Left renal cortex interstitium (tissue), 4 donors: ENCODE results near the gene FLOT2. TPM values are rescaled to one million over a fixed set of nuclear protein-coding genes. Genes with fewer than 3 reads are reported as not detected.
"Not testable (repeated sequence)": the region's sequence is repeated elsewhere in the genome, so short reads cannot be mapped to it uniquely, and the experiment has no call there.

Experiments
- DNase-seq, 4 donors: peaks; one replicate each; pipeline ENCODE4 v3.0.0-alpha.2; 2013; ENCODE audit warnings: low read depth in 4 of 4, low spot score in 2 of 4, missing footprints in 1 of 4
- polyA plus RNA-seq, 4 donors: library from polyadenylated mRNA; unstranded; fragments of 120-200 nt; gene quantifications; one replicate each; pipeline ENCODE4 v1.2.1, GENCODE V29; 2013; ENCODE audit not compliant: insufficient read length in 4 of 4

The FLOT2 gene
- polyA plus RNA-seq, 4 donors = 84.9 to 107 (median 96.9) TPM

DNA sequence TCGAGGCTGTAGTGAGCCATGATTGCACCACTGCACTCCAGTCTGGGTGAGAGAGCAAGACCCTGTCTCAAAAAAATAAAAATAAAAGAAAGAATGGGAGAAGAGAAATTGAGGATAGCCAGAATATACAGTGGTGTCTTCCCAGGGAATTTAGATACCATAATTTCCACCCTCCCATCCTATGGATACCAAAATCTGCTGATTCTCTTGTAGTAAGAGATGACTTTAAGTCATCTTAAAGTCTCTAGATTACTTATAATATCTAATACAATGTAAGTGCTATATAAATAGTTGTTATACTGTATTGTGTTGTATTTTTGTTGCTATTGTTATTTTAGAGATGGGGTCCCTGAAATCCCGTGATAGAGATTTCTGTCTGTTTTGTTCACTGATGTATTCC lies 44.2 kb downstream of the FLOT2 start:
- DNase-seq = no peak

DNA sequence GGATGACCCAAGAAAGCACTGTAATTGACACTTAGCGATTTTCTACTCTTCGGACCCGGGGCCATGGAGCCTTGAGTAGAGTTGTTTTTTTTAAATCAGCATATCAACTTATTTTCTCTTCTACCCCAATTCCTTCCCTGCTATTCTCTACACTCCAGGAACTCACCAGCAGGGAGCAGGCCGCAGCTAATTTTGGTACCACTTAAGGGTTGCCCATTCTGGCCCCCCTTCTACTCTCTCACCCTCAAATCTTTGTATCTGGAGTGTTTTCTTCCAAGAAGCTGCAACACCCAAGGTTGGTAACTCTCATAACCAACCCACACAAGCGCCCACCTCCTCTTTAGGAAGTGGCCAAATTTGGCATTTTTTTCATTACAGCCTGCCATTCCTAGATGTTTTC lies 48.3 kb downstream of the FLOT2 start:
- no peak for DNase-seq

DNA sequence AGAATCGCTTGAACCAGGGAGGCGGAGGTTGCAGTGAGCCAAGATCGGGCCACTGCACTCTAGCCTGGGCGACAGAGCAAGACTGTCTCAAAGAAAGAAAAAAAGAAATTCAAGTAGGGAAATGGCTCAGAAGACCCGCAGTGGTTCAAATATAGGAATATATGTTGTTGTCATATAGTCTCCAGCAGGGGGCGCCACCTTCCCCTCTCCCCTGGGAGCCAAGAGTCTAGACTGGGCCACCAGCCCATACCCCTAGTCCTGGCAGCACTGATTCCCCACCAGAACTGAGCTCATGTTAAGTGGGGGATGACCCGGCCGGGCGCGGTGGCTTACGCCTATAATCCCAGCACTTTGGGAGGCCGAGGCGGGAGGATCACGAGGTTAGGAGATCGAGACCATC lies 48.9 kb downstream of the FLOT2 start:
- not testable (repeated sequence) for DNase-seq

DNA sequence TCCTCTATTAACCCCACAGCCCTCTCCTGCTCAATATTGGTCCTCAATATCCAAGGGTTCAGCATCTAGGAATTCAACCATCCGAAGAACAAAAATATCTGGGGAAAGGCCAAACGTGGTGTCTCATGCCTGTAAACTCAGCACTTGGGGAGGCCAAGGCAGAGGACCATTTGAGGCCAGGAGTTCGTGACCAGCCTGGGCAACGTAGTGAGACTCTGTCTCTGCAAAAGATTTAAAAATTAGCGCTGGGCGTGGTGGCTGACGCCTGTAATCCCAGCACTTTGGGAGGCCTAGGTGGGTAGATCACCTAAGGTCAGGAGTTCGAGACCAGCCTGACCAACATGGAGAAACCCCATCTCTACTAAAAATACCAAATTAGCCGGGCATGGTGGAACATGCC lies 50.8 kb downstream of the FLOT2 start:
- not testable (repeated sequence) for DNase-seq

DNA sequence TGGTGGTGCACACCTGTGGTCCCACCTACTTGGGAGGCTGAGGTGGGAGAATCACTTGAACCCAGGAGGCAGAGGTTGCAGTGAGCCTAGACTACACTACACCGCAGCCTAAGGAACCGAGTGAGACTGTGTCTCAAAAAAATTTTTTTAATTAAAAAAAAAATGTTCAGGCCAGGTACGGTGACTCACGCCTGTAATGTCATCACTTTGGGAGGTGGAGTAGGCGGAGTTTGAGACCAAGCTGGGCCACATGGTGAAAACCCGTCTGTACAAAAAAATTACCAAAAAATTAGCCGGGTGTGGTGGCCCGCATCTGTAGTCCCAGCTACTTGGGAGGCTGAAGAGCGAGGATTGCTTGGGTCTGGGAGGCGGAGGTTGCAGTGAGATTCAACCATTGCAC lies 51.3 kb downstream of the FLOT2 start:
- no peak for DNase-seq

DNA sequence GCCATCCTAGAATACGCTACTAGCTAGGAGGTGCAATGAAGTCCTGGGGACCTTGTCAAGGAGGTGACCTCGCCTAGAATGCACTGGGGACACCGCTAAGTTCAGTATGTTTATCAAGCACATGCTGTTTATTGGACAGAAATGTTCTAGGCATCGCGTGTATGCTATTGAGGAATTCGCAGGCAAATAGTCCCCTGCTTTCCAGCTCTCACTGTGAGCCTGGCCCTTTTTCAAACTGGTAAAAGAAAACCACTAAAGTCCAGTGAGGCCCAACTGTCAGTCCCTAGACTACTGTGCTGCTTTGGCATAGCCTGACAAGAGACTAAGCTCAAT lies 53.8 kb downstream of the FLOT2 start:
- DNase-seq = no peak

GRCh38 chr17:28842282-28843012 lies 55.1 kb downstream of the FLOT2 start, which contains the start of gene FAM222B:
TSS of gene FAM222B (minus strand) at chr17:28842790. CDS start at chr17:28766667, 76,123 bp downstream.
- DNase-seq = peak; percentile 59 to 81 (median 72)

GRCh38 chr17:28841901-28842281 lies 55.6 kb downstream of the FLOT2 start:
- DNase-seq = no peak

- DNase-seq = no peak
Observed at GRCh38 chr17:28839221-28839620, 58.3 kb downstream of the FLOT2 start.

DNA sequence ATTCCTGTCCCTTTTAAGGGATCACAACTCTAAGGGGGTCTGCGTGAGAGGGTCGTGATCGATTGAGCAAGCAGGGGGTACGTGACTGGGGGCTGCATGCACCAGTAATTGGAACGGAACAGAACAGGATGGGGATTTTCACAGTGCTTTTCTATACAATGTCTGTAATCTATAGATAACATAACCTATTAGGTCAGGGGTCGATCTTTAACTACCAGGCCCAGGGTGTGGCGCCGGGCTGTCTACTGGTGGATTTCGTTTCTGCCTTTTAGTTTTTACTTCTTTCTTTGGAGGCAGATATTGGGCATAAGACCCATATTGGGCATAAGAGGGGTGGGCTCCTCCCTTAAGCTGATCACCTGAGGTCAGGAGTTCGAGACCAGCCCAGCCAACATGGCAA lies 61.0 kb downstream of the FLOT2 start:
- not testable (repeated sequence) for DNase-seq

DNA sequence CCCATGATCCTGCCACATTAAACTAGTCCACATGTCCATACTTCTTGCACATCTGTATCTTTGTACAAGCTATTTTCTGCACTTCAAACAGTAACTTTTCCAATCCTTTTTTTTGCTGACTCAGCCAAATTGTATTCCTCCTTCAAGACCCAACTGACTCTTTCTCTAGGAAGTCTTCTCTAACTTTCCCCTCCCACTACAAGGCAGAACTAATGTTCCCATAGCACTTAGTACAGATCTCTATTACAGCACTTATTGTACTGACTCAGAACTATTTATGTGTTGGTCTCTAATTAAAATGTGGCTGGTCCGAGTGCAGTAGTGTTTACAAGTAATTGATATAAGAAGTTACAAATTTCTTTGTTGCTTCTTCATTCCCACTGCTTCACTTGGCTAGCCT lies 63.1 kb downstream of the FLOT2 start:
- DNase-seq = no peak

Other genes starting within 250 kb of the FLOT2 start
- gene SDF2, start 235.8 kb downstream of the FLOT2 start, polyA plus RNA-seq = 10 to 100 TPM; 72.7 to 88.1 (median 82.7) TPM
- 10 to 100 TPM; 63.1 to 83.7 (median 74.1) TPM for gene SUPT6H, start 235.5 kb downstream of the FLOT2 start, polyA plus RNA-seq
- gene PROCA1, start 185.8 kb downstream of the FLOT2 start, polyA plus RNA-seq = 10 to 100 TPM in 1 of 4 donors, 1 to 10 TPM in 3; 4.3 to 12.9 (median 7.9) TPM
- gene RAB34, start 179.9 kb downstream of the FLOT2 start, polyA plus RNA-seq = 100 to 1,000 TPM; 169 to 203 (median 186) TPM
- gene RPL23A, start 177.7 kb downstream of the FLOT2 start, polyA plus RNA-seq = 1,000 to 10,000 TPM in 2 of 4 donors, 100 to 1,000 TPM in 2; 742 to 1,048 (median 924) TPM
- 10 to 100 TPM; 14.3 to 20.1 (median 17.9) TPM for gene TLCD1, start 171.5 kb downstream of the FLOT2 start, polyA plus RNA-seq
- gene NEK8, start 168.9 kb downstream of the FLOT2 start, polyA plus RNA-seq = 10 to 100 TPM in 2 of 4 donors, 1 to 10 TPM in 2; 6.2 to 13.8 (median 10.2) TPM
- gene TRAF4, start 153.7 kb downstream of the FLOT2 start, polyA plus RNA-seq = 100 to 1,000 TPM; 101 to 176 (median 126) TPM
- 10 to 100 TPM; 20.1 to 26.2 (median 20.8) TPM for gene FAM222B, start 54.9 kb downstream of the FLOT2 start, polyA plus RNA-seq
- 10 to 100 TPM; 60.2 to 76.2 (median 69.0) TPM for gene ERAL1, start 42.7 kb downstream of the FLOT2 start, polyA plus RNA-seq
- gene DHRS13, start 5.3 kb upstream of the FLOT2 start, polyA plus RNA-seq = 10 to 100 TPM; 13.2 to 18.0 (median 15.2) TPM
- 10 to 100 TPM; 41.2 to 66.9 (median 50.8) TPM for gene PHF12, start 53.8 kb upstream of the FLOT2 start, polyA plus RNA-seq
- 1 to 10 TPM in 1 of 4 donors, under 1 TPM in 2, not detected in 1; 0.10 to 1.1 (median 0.70) TPM for gene SEZ6, start 108.3 kb upstream of the FLOT2 start, polyA plus RNA-seq
- 10 to 100 TPM in 2 of 4 donors, 1 to 10 TPM in 2; 4.2 to 12.6 (median 9.1) TPM for gene PIPOX, start 145.4 kb upstream of the FLOT2 start, polyA plus RNA-seq